ENCODE results near the gene SLIT3.

SLIT3 gene

DNA sequence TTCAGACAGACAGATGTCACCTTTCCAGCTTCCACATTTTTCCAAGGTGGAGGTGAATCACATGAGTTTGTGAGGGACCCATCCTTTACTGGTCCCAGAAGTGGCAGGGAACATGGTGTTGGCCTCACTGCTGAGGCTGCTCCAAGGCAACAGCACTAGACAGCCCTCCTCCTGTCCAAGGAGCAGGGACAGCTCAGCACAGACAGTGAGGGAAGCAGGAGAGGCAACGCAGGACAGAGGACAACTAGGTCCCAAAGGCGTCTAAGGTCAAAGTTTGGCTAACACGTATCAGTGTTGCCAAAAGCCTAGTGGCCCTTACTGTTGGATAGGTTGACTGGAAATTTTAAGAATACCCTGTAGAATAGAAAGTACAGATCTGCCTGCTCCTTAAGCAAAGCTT, 470.1 kb downstream of the SLIT3 start:
- POLR2A ChIA-PET = no interaction called here
- TF ChIP-seq SP1 (IDR thresholded peaks at IDR 0.05) (no peak), ZNF384 (IDR thresholded peaks at IDR 0.05) (no peak), FOXA1 (IDR thresholded peaks at IDR 0.05) (no peak), L3MBTL2 (conservative IDR thresholded peaks at IDR 0.05) (no peak), LEF1 (IDR thresholded peaks at IDR 0.05; ENCODE audit: borderline replicate concordance) (no peak), NFRKB (IDR thresholded peaks at IDR 0.05) (no peak), ARNT (IDR thresholded peaks at IDR 0.05) (no peak), ELF4 (IDR thresholded peaks at IDR 0.05) (no peak), FOXM1 (IDR thresholded peaks at IDR 0.05; ENCODE audit: borderline replicate concordance) (no peak), BHLHE40 (IDR thresholded peaks at IDR 0.05; ENCODE audit: borderline replicate concordance) (no peak)
- CTCF ChIA-PET = no interaction called here
- DNase-seq (ENCODE audit: extremely low spot score) = no peak

DNA sequence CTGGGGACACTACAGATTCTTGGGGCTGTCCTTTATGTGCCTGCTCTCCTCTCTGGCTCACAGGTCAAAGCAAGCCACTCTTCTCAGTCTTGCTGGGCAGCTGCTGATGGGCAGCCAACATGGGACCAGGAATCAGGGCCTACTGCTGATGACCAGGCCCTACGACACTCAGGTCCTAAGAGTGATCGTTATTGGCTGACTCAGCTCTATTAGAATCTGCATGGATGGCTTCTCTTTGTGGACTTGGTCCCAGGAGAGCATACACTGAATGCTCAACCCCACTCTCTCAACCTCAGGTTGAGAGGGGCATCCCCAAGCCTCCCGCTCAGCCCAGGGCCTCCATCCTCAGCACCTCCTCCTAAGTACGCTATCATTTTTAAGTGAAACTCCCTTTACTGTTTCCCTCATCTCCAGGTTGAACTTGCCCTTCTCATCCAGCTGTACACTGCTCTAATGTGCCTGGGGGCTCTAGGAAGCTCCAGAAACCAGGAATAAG, 471.0 kb downstream of the SLIT3 start:
- no peak for TF ChIP-seq FOXK2 (IDR thresholded peaks at IDR 0.05)
- no peak for TF ChIP-seq ARNT (IDR thresholded peaks at IDR 0.05)
- TF ChIP-seq HDGF (IDR thresholded peaks at IDR 0.05; ENCODE audit: borderline replicate concordance) = no peak
- no peak for TF ChIP-seq TARDBP (IDR thresholded peaks at IDR 0.05)
- no peak for TF ChIP-seq ZNF384 (IDR thresholded peaks at IDR 0.05)
- no peak for TF ChIP-seq NFRKB (IDR thresholded peaks at IDR 0.05)
- no peak for TF ChIP-seq BHLHE40 (IDR thresholded peaks at IDR 0.05; ENCODE audit: borderline replicate concordance)
- TF ChIP-seq, protein P1, sequence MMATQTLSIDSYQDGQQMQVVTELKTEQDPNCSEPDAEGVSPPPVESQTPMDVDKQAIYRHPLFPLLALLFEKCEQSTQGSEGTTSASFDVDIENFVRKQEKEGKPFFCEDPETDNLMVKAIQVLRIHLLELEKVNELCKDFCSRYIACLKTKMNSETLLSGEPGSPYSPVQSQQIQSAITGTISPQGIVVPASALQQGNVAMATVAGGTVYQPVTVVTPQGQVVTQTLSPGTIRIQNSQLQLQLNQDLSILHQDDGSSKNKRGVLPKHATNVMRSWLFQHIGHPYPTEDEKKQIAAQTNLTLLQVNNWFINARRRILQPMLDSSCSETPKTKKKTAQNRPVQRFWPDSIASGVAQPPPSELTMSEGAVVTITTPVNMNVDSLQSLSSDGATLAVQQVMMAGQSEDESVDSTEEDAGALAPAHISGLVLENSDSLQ (IDR thresholded peaks at IDR 0.05) = no peak
- TF ChIP-seq SP1 (IDR thresholded peaks at IDR 0.05) = no peak
- TF ChIP-seq L3MBTL2 (conservative IDR thresholded peaks at IDR 0.05) = no peak
- TF ChIP-seq LEF1 (IDR thresholded peaks at IDR 0.05; ENCODE audit: borderline replicate concordance) = no peak
- TF ChIP-seq FOXA1 (IDR thresholded peaks at IDR 0.05) = no peak
- CTCF ChIA-PET = no interaction called here
- DNase-seq (ENCODE audit: extremely low spot score) = no peak
- POLR2A ChIA-PET = no interaction called here

DNA sequence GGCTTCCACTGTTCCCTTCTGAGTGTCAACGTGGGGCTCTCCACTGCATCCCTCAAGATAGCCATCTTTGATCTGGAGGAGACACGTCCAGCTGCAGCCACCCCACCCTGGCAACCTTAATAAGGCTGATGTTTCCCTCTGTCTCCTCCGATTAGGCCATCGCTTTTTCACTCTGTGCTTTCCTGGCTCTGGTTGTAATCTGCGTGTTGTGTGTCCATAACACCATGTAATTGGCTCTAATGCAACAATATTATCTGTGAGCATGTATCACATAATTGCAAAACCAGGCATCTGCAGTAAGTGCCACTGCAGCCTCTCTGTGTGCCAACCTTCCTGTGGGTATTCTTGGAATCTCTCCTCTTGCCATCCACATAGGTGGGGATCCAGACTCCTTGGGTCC, 471.9 kb downstream of the SLIT3 start:
- POLR2A ChIA-PET = no interaction called here
- no peak for DNase-seq (ENCODE audit: extremely low spot score)
- CTCF ChIA-PET = no interaction called here
- TF ChIP-seq L3MBTL2 (conservative IDR thresholded peaks at IDR 0.05) (no peak), CTBP1 (IDR thresholded peaks at IDR 0.05; ENCODE audit: borderline replicate concordance) (no peak), LEF1 (IDR thresholded peaks at IDR 0.05; ENCODE audit: borderline replicate concordance) (no peak)

DNA sequence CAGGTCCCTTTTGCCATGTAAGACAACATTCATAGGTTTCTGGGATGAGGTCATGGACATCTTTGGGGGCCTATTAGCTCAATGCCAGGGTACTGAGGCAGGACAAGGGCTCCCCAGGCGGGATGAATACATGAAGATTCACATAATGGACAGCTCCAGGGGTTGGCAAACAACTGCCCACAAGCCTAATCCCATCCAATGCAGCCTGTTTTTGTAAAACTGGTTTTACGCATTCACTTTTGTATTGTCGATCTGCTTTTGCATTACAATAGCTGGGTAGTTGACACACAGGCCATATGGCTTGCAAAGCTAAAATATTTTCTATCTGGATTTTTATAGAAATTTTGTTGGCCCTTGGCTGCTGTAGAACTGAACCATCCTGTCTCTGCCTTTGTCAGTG, 473.3 kb downstream of the SLIT3 start:
- POLR2A ChIA-PET = interaction anchor here (1.5 kb wide), 1 partner anchor 11 kb away, joined by 3 read pairs; no protein-coding TSS in a partner anchor
- TF ChIP-seq ELF4 (IDR thresholded peaks at IDR 0.05) = no peak
- TF ChIP-seq ZNF384 (IDR thresholded peaks at IDR 0.05) = no peak
- TF ChIP-seq TARDBP (IDR thresholded peaks at IDR 0.05) = no peak
- no peak for TF ChIP-seq SP1 (IDR thresholded peaks at IDR 0.05)
- no peak for TF ChIP-seq FOXA1 (IDR thresholded peaks at IDR 0.05)
- no peak for TF ChIP-seq FOXM1 (IDR thresholded peaks at IDR 0.05; ENCODE audit: borderline replicate concordance)
- TF ChIP-seq, protein P1 (IDR thresholded peaks at IDR 0.05) = no peak
- no peak for TF ChIP-seq FOXK2 (IDR thresholded peaks at IDR 0.05)
- no peak for TF ChIP-seq BHLHE40 (IDR thresholded peaks at IDR 0.05; ENCODE audit: borderline replicate concordance)
- no peak for TF ChIP-seq SUZ12 (IDR thresholded peaks at IDR 0.05)
- TF ChIP-seq ARNT (IDR thresholded peaks at IDR 0.05) = no peak
- no peak for TF ChIP-seq HDGF (IDR thresholded peaks at IDR 0.05; ENCODE audit: borderline replicate concordance)
- no peak for TF ChIP-seq NFRKB (IDR thresholded peaks at IDR 0.05)
- no peak for DNase-seq (ENCODE audit: extremely low spot score)
- CTCF ChIA-PET = no interaction called here

DNA sequence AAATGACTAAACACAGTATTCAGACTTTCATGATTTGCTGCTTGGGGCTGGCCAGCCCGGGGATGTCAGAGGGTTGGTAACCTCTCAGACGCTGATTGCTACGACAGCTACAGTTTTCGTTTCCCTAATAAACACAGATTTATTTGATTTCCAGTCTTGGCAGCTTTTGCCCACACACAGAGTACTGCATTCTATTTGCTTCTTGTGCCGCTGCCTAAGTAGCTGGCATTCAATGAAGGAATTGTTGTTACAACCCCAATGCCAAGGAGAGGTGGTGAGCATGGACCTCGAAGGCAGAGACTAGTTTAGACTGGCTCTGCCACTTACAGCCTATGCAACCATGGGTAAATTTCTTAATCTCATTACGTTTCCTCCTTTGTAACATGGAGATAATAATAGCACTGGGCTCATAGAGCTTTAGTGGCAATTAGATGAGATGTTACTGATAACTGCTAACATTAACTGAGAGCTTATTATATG, 474.7 kb downstream of the SLIT3 start:
- TF ChIP-seq FOXM1 (IDR thresholded peaks at IDR 0.05; ENCODE audit: borderline replicate concordance) (no peak), SUZ12 (IDR thresholded peaks at IDR 0.05) (no peak), CTBP1 (IDR thresholded peaks at IDR 0.05; ENCODE audit: borderline replicate concordance) (no peak), NFRKB (IDR thresholded peaks at IDR 0.05) (no peak), FOXK2 (IDR thresholded peaks at IDR 0.05) (no peak), ARNT (IDR thresholded peaks at IDR 0.05) (no peak), FOXA1 (IDR thresholded peaks at IDR 0.05) (no peak), TARDBP (IDR thresholded peaks at IDR 0.05) (no peak), HDGF (IDR thresholded peaks at IDR 0.05; ENCODE audit: borderline replicate concordance) (no peak), L3MBTL2 (conservative IDR thresholded peaks at IDR 0.05) (no peak), BHLHE40 (IDR thresholded peaks at IDR 0.05; ENCODE audit: borderline replicate concordance) (no peak), ELF4 (IDR thresholded peaks at IDR 0.05) (no peak), LEF1 (IDR thresholded peaks at IDR 0.05; ENCODE audit: borderline replicate concordance) (no peak), SP1 (IDR thresholded peaks at IDR 0.05) (no peak)
- CTCF ChIA-PET = no interaction called here
- POLR2A ChIA-PET = no interaction called here
- DNase-seq (ENCODE audit: extremely low spot score) = no peak

DNA sequence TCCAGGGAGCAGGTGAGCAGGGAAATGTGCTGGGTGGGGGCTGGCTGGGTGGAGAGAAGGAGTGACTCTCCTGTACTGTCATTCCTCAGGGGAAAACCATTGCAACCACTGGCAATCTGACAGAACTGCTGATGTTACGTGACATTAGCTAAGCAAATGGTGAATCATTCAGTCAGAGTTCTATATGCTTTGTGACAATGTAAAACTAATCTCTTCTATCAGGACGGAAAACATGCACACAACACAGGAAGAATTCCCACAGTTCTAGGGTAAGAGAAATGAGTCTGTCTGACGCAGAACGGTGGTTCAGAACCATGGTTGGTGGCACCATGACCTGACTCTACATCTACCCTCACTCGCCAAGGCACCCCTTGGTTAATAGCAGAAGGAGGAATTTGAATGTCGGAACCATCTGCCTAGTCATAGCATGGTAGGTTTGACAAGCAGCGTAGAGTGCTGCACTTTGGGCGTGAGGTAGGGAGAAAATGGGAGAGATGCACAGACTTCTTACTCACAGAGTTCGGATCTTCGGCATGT, 478.1 kb downstream of the SLIT3 start:
- no peak for DNase-seq (ENCODE audit: extremely low spot score)
- ChIA-PET POLR2A (no interaction called here), CTCF (no interaction called here)
- TF ChIP-seq FOXM1 (IDR thresholded peaks at IDR 0.05; ENCODE audit: borderline replicate concordance) (no peak), FOXK2 (IDR thresholded peaks at IDR 0.05) (no peak), TARDBP (IDR thresholded peaks at IDR 0.05) (no peak), CTBP1 (IDR thresholded peaks at IDR 0.05; ENCODE audit: borderline replicate concordance) (no peak), FOXA1 (IDR thresholded peaks at IDR 0.05) (no peak), L3MBTL2 (conservative IDR thresholded peaks at IDR 0.05) (no peak), HDGF (IDR thresholded peaks at IDR 0.05; ENCODE audit: borderline replicate concordance) (no peak), BHLHE40 (IDR thresholded peaks at IDR 0.05; ENCODE audit: borderline replicate concordance) (no peak), ARNT (IDR thresholded peaks at IDR 0.05) (no peak)

DNA sequence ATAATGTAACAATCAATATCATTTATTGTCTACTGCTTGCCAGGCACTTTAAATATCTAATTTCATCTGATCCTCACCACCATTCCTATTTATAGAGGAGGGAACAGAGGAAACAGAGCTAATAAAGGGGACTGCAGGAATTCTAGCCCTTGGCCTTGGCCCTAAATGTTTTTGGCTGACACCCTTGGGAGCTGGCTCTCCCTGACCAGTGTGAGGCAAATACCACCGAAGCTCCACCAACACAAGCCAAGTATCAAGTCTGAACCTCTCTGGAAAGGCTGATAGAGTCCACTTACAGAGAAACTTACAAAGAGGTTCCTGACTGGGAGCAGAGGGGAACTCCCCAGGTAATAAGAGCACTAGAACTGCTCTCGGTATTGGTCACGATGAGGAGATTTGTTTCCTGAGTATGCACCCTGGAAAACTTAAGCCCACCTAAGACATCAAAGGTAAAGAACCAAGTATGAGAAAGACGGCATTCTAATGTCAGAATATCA, 478.6 kb downstream of the SLIT3 start:
- CTCF ChIA-PET = no interaction called here
- POLR2A ChIA-PET = no interaction called here
- TF ChIP-seq LEF1 (IDR thresholded peaks at IDR 0.05; ENCODE audit: borderline replicate concordance) (no peak), TARDBP (IDR thresholded peaks at IDR 0.05) (no peak), SUZ12 (IDR thresholded peaks at IDR 0.05) (no peak), FOXA1 (IDR thresholded peaks at IDR 0.05) (no peak), ZNF384 (IDR thresholded peaks at IDR 0.05) (no peak), L3MBTL2 (conservative IDR thresholded peaks at IDR 0.05) (no peak)
- TF ChIP-seq, protein P1 (IDR thresholded peaks at IDR 0.05) = no peak
- DNase-seq (ENCODE audit: extremely low spot score) = no peak
